Thyroid gland (tissue), 4 donors: ENCODE results near the gene WNT9A. TPM values are rescaled to one million over a fixed set of nuclear protein-coding genes. Genes with fewer than 3 reads are reported as not detected.

ENCODE experiments used
- DNase-seq, 2 donors: peaks; one replicate each; pipeline ENCODE4 v3.0.0-alpha.2; 2019
- H3K27ac ChIP-seq, 3 donors: fragments of 200-600 bp; sonication (generic); 1 replicate in 2 of 3; 2 replicates in 1 of 3; pipeline ENCODE4 v1.5.1; 2016 to 2019; ENCODE audit warnings: mild to moderate bottlenecking in 1 of 3, moderate library complexity in 1 of 3
- H3K27me3 ChIP-seq: fragments of 200-600 bp; sonication (generic); one replicate; pipeline ENCODE4 v1.5.1; 2019
- H3K36me3 ChIP-seq, 2 donors: fragments of 200-600 bp; sonication (generic); one replicate each; pipeline ENCODE4 v1.5.1; 2016 to 2019
- H3K4me1 ChIP-seq, 2 donors: fragments of 200-600 bp; sonication (generic); one replicate each; pipeline ENCODE4 v1.5.1; 2017 to 2019
- H3K4me3 ChIP-seq, 3 donors: fragments of 200-600 bp; sonication (generic); replicated peaks in 1 of 3; 1 replicate in 2 of 3; 2 replicates in 1 of 3; pipeline ENCODE4 v1.5.1; 2016; ENCODE audit warnings: mild to moderate bottlenecking in 1 of 3
- H3K9me3 ChIP-seq: fragments of 200-600 bp; sonication (generic); one replicate; pipeline ENCODE4 v1.5.1; 2017
- CTCF ChIP-seq, 6 experiments: fragments of 200-600 bp in 3 of 6; fragments of 450-650 bp in 3 of 6; sonication (generic) in 3 of 6; IDR thresholded peaks; one replicate each; pipeline ENCODE4 v1.5.1; 2016 to 2019; ENCODE audit warnings: antibody characterized with exemption in 6 of 6, mild to moderate bottlenecking in 2 of 6, inconsistent platforms in 1 of 6, moderate library complexity in 1 of 6
- POLR2A ChIP-seq, 2 donors: fragments of 450-650 bp; IDR thresholded peaks; one replicate each; pipeline ENCODE4 v1.6.1; 2017; ENCODE audit warnings: antibody characterized with exemption in 2 of 2, mild to moderate bottlenecking in 2 of 2, moderate library complexity in 1 of 2
- WGBS, 2 donors: methylation state at CpG; one replicate each; pipeline ENCODE4 v1.1.5; 2017; 5-methylcytosine and 5-hydroxymethylcytosine counted together
- intact Hi-C: fragments of 100-400 bp; cut with DNase I; formaldehyde crosslinking; loops from one replicate; pipeline ENCODE4 v1.15.1; 2023
- total RNA-seq, 4 donors: library from RNA; depleted of rRNA; stranded (reverse); fragments of >200 nt; gene quantifications; one replicate each; pipeline ENCODE4 v1.2.3, GENCODE V29; 2016

Gene WNT9A
- total RNA-seq, 4 donors from 2014 or later, result 2.5 to 4.3 (median 3.4) TPM

- Histone ChIP-seq H3K27ac (no peak overlapping the region), H3K27me3 (no peaks in the 10 kb centered on the region), H3K4me3 (no peak overlapping the region), H3K4me1 (no peaks in the 10 kb centered on the region), H3K9me3 (no peaks in the 10 kb centered on the region), H3K36me3 (no peaks in the 10 kb centered on the region)
- DNase-seq, result no peak
- WGBS, 2 donors, result 96% methylated on average over 8 of the region's 14 CpGs
- intact Hi-C loops, result no loop called here
- TF ChIP-seq CTCF (IDR thresholded peaks at IDR 0.05), result no peak
- no peak for TF ChIP-seq POLR2A (IDR thresholded peaks at IDR 0.05)
Measured at GRCh38 chr1:227904541-227905335, 43.0 kb downstream of the WNT9A start.

- intact Hi-C loops, result no loop called here
- no peak for DNase-seq
- no peak overlapping the region for H3K27ac ChIP-seq
- WGBS, 2 donors, result 77 to 84% methylated on average over 5 to 10 of the region's 22 CpGs
- H3K9me3 ChIP-seq, result no peaks in the 10 kb centered on the region
- no peak for TF ChIP-seq POLR2A (IDR thresholded peaks at IDR 0.05)
- TF ChIP-seq CTCF (IDR thresholded peaks at IDR 0.05), result no peak
- no peaks in the 10 kb centered on the region for H3K27me3 ChIP-seq
- H3K36me3 ChIP-seq, result no peaks in the 10 kb centered on the region
- no peaks in the 10 kb centered on the region for H3K4me1 ChIP-seq
- H3K4me3 ChIP-seq, result no peak overlapping the region
Measured at GRCh38 chr1:227903614-227904501, 43.9 kb downstream of the WNT9A start.

GRCh38 chr1:227903061-227903521, 44.6 kb downstream of the WNT9A start:
- H3K9me3 ChIP-seq, result no peaks in the 10 kb centered on the region
- intact Hi-C loops, result no loop called here
- no peak for DNase-seq
- no peak for TF ChIP-seq POLR2A (IDR thresholded peaks at IDR 0.05)
- no peak for TF ChIP-seq CTCF (IDR thresholded peaks at IDR 0.05)
- H3K27me3 ChIP-seq, result no peaks in the 10 kb centered on the region
- H3K27ac ChIP-seq, result no peak overlapping the region
- H3K4me3 ChIP-seq, result no peak overlapping the region
- no peaks in the 10 kb centered on the region for H3K36me3 ChIP-seq
- 82% methylated on average over 3 of the region's 9 CpGs; no CpG with 5 or more reads in 1 of the 2 donors for WGBS, 2 donors
- H3K4me1 ChIP-seq, result no peaks in the 10 kb centered on the region

DNA sequence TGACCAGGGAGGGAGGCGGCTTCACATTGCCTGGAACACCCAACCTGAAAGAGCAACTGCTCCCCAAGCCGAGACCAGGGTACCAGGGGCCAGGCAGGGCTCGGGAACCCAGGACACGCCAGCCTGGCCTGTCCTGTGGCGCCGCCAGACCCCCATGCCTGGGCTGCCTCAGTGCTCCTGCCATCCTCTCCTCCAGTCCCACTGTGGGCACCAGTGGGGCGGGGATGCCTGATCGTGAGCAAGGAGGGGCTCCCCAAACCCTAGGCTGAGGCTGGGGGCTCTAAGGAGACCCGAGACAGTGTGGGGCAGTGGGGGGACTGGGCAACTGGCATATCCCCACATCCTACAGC, 45.1 kb downstream of the WNT9A start:
- no peak for TF ChIP-seq POLR2A (IDR thresholded peaks at IDR 0.05)
- TF ChIP-seq CTCF (IDR thresholded peaks at IDR 0.05), result no peak

More for the DNA sequence above, 45.1 kb downstream of the WNT9A start:
- Histone ChIP-seq H3K27me3 (no peaks in the 10 kb centered on the region), H3K9me3 (no peaks in the 10 kb centered on the region), H3K4me3 (no peak overlapping the region), H3K36me3 (no peaks in the 10 kb centered on the region), H3K27ac (no peak overlapping the region), H3K4me1 (no peaks in the 10 kb centered on the region)
- intact Hi-C loops, result no loop called here
- WGBS, 2 donors, result 87 to 95% methylated on average over 3 to 7 of the region's 9 CpGs
- DNase-seq, result no peak
